ENCODE results near the gene SF3B4. TPM values are rescaled to one million over a fixed set of nuclear protein-coding genes. Genes with fewer than 3 reads are reported as not detected.

The SF3B4 gene
- total and polyA plus RNA-seq, 2 of the 13 experiments (the other 11 are each of a cell fraction or from before 2014, with no cell fraction given): 13.8 to 14.8 TPM

DNA sequence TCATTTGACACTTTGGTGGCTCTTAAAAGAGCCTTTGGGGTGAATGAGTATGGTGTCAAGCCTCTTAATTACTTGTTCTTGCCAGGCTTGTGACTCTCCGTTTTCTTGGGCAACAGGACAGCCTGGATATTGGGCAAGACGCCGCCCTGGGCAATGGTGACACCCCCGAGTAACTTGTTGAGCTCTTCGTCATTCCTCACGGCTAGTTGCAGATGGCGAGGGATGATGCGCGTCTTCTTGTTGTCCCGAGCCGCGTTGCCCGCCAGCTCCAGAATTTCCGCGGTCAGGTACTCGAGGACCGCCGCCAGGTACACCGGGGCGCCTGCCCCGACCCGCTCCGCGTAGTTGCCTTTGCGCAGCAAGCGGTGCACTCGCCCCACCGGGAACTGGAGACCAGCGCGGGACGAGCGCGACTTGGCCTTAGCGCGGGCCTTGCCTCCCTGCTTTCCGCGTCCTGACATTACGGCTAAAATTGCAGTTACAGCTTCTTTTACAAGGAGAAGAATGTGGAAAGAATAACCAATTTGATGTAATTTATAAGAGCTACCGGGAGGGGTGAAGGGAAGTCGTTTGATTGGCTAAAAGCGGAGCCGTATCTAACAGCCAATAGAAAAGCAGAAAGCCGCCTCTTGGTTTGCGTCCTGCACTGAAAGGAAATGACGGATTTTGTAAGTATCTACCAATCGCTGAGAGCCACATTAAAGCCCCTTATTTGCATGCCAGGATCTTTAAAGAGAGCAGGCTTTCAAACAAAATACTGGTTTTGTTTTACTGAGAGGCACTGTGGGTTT is 40.0 kb downstream of the SF3B4 start (continued):
- TF ChIP-seq, protein P1, sequence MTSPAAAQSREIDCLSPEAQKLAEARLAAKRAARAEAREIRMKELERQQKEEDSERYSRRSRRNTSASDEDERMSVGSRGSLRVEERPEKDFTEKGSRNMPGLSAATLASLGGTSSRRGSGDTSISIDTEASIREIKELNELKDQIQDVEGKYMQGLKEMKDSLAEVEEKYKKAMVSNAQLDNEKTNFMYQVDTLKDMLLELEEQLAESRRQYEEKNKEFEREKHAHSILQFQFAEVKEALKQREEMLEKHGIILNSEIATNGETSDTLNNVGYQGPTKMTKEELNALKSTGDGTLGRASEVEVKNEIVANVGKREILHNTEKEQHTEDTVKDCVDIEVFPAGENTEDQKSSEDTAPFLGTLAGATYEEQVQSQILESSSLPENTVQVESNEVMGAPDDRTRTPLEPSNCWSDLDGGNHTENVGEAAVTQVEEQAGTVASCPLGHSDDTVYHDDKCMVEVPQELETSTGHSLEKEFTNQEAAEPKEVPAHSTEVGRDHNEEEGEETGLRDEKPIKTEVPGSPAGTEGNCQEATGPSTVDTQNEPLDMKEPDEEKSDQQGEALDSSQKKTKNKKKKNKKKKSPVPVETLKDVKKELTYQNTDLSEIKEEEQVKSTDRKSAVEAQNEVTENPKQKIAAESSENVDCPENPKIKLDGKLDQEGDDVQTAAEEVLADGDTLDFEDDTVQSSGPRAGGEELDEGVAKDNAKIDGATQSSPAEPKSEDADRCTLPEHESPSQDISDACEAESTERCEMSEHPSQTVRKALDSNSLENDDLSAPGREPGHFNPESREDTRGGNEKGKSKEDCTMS (CRISPR knock-in tag; conservative IDR thresholded peaks at IDR 0.05): no peak
- TF ChIP-seq ELF1 (CRISPR knock-in tag; IDR thresholded peaks at IDR 0.05) (peak; percentile 25; the same call in 1 of the 2 replicates), SRSF1 (optimal IDR thresholded peaks at IDR 0.05; ENCODE audit: low read depth, low read length) (peak; percentile 81), NR2F2 (IDR thresholded peaks at IDR 0.05; ENCODE audit: borderline replicate concordance, low read depth) (no peak), THYN1 (CRISPR knock-in tag; IDR thresholded peaks at IDR 0.05; ENCODE audit: borderline replicate concordance, low read depth) (no peak), SOX5 (CRISPR knock-in tag; IDR thresholded peaks at IDR 0.05; ENCODE audit: borderline replicate concordance) (no peak), RBFOX2 (IDR thresholded peaks at IDR 0.05; ENCODE audit: low read depth, low read length) (peak; percentile 93), ZNF713 (CRISPR knock-in tag; IDR thresholded peaks at IDR 0.05) (no peak)
- TF ChIP-seq, protein P2, sequence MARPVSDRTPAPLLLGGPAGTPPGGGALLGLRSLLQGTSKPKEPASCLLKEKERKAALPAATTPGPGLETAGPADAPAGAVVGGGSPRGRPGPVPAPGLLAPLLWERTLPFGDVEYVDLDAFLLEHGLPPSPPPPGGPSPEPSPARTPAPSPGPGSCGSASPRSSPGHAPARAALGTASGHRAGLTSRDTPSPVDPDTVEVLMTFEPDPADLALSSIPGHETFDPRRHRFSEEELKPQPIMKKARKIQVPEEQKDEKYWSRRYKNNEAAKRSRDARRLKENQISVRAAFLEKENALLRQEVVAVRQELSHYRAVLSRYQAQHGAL (CRISPR knock-in tag; IDR thresholded peaks at IDR 0.05; ENCODE audit: not compliant biosample characterization): peak; percentile 77
- TF ChIP-seq, protein P3, sequence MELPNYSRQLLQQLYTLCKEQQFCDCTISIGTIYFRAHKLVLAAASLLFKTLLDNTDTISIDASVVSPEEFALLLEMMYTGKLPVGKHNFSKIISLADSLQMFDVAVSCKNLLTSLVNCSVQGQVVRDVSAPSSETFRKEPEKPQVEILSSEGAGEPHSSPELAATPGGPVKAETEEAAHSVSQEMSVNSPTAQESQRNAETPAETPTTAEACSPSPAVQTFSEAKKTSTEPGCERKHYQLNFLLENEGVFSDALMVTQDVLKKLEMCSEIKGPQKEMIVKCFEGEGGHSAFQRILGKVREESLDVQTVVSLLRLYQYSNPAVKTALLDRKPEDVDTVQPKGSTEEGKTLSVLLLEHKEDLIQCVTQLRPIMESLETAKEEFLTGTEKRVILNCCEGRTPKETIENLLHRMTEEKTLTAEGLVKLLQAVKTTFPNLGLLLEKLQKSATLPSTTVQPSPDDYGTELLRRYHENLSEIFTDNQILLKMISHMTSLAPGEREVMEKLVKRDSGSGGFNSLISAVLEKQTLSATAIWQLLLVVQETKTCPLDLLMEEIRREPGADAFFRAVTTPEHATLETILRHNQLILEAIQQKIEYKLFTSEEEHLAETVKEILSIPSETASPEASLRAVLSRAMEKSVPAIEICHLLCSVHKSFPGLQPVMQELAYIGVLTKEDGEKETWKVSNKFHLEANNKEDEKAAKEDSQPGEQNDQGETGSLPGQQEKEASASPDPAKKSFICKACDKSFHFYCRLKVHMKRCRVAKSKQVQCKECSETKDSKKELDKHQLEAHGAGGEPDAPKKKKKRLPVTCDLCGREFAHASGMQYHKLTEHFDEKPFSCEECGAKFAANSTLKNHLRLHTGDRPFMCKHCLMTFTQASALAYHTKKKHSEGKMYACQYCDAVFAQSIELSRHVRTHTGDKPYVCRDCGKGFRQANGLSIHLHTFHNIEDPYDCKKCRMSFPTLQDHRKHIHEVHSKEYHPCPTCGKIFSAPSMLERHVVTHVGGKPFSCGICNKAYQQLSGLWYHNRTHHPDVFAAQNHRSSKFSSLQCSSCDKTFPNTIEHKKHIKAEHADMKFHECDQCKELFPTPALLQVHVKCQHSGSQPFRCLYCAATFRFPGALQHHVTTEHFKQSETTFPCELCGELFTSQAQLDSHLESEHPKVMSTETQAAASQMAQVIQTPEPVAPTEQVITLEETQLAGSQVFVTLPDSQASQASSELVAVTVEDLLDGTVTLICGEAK (IDR thresholded peaks at IDR 0.05): no peak
- TF ChIP-seq, protein P3 (CRISPR knock-in tag; IDR thresholded peaks at IDR 0.05): peak; percentile 39
- TF ChIP-seq, protein P4, sequence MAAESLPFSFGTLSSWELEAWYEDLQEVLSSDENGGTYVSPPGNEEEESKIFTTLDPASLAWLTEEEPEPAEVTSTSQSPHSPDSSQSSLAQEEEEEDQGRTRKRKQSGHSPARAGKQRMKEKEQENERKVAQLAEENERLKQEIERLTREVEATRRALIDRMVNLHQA (CRISPR knock-in tag; IDR thresholded peaks at IDR 0.05): no peak

All from HepG2 (cell line).